Activated T-cell treated with anti-CD3 and anti-CD28 coated beads, Interleukin-2, amount 50 U/mL, for 48 hours (primary cell): ENCODE measurements around the gene BPGM.
A peak's percentile ranks its signal among the peaks of the same experiment; 100 is the strongest.

Source experiments
- DNase-seq, 2 experiments: peaks; one replicate each; pipeline ENCODE4 v3.0.0-alpha.2; 2020

Gene BPGM

GRCh38 chr7:134646425-134647305 lies at the start of gene BPGM:
Gene BPGM, plus strand, starts transcription at chr7:134646853. Its CDS starts 14,655 bp downstream, at chr7:134661508.
- DNase-seq = peak; percentile 95 to 96

- DNase-seq = no peak
These were observed 47.3 kb upstream of the BPGM start for GRCh38 chr7:134599371-134599770.

- DNase-seq = no peak
These were observed 45.2 kb upstream of the BPGM start for GRCh38 chr7:134601459-134601858.

- no peak for DNase-seq
These were observed 43.7 kb upstream of the BPGM start for GRCh38 chr7:134602881-134603451.

- DNase-seq = peak; percentile 65 to 68
These were observed 40.4 kb upstream of the BPGM start for GRCh38 chr7:134605978-134606923.

- DNase-seq = no peak
These were observed 35.0 kb upstream of the BPGM start for GRCh38 chr7:134611611-134612151.

- no peak for DNase-seq
These were observed 34.5 kb upstream of the BPGM start for GRCh38 chr7:134612197-134612596.

GRCh38 chr7:134613623-134614347 lies 32.9 kb upstream of the BPGM start:
- peak in 1 of 2 experiments; percentile 43 for DNase-seq

- DNase-seq = no peak
These were observed 30.0 kb upstream of the BPGM start for GRCh38 chr7:134616611-134617010.

- no peak for DNase-seq
These were observed 27.7 kb upstream of the BPGM start for GRCh38 chr7:134618756-134619530.

- no peak for DNase-seq
These were observed 26.9 kb upstream of the BPGM start for GRCh38 chr7:134619627-134620331.

- DNase-seq = no peak
These were observed 24.2 kb upstream of the BPGM start for GRCh38 chr7:134622303-134622995.

- no peak for DNase-seq
These were observed 23.5 kb upstream of the BPGM start for GRCh38 chr7:134623193-134623592.

GRCh38 chr7:134625550-134625949 lies 21.1 kb upstream of the BPGM start:
- no peak for DNase-seq

GRCh38 chr7:134627109-134627774 lies 19.4 kb upstream of the BPGM start:
- DNase-seq = no peak

GRCh38 chr7:134627775-134628153 lies 18.9 kb upstream of the BPGM start:
- DNase-seq = no peak

GRCh38 chr7:134629445-134629844 lies 17.2 kb upstream of the BPGM start:
- DNase-seq = no peak

GRCh38 chr7:134630237-134630636 lies 16.4 kb upstream of the BPGM start:
- DNase-seq = no peak

GRCh38 chr7:134630893-134631292 lies 15.8 kb upstream of the BPGM start:
- no peak for DNase-seq

GRCh38 chr7:134632052-134632451 lies 14.6 kb upstream of the BPGM start:
- DNase-seq = no peak
